ENCODE data around the gene NFKBIB.
"Not testable (repeated sequence)": the region's sequence is repeated elsewhere in the genome, so short reads cannot be mapped to it uniquely, and the experiment has no call there.

NFKBIB gene, protein sequence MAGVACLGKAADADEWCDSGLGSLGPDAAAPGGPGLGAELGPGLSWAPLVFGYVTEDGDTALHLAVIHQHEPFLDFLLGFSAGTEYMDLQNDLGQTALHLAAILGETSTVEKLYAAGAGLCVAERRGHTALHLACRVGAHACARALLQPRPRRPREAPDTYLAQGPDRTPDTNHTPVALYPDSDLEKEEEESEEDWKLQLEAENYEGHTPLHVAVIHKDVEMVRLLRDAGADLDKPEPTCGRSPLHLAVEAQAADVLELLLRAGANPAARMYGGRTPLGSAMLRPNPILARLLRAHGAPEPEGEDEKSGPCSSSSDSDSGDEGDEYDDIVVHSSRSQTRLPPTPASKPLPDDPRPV

DNA sequence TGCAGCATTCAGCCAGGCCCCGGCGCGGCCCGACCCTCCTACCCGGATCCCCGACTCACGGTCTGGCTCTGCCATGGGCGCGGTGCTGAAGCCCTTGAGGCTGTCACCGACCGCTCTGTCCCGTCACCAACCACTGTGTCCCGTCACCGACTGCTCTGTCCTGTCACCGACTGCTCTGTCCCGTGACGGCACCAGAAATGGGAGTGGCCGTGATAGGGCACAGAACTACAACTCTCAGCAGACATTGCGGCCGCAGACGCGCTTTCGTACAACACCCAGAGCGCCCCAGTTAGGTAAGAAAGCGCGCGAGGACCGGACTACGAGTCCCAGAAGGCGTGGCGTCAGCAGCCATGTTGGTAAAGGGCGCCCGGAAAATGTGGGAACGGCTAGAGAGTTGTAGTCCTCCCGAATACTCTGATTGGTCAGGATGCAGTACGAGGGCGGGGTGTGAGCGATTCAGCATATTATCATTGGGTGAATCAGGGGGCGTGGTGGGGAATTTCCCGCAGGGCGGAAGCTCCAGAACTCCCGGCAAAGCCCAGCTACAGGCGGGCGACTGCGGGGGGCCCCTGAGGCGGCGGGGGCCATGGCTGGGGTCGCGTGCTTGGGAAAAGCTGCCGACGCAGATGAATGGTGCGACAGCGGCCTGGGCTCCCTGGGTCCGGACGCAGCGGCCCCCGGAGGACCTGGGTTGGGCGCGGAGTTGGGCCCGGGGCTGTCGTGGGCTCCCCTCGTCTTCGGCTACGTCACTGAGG lies at the start of gene NFKBIB, which contains the start of gene SIRT2:
NFKBIB (plus strand) TSS at position 523 of the 755 bp plus-strand sequence; CDS start at position 587, 64 bp downstream.
SIRT2 (minus strand) TSS at position 172 of the 755 bp plus-strand sequence; CDS start at position 75, 97 bp downstream.
- peak; percentile 75 to 100 (median 100) for DNase-seq

DNA sequence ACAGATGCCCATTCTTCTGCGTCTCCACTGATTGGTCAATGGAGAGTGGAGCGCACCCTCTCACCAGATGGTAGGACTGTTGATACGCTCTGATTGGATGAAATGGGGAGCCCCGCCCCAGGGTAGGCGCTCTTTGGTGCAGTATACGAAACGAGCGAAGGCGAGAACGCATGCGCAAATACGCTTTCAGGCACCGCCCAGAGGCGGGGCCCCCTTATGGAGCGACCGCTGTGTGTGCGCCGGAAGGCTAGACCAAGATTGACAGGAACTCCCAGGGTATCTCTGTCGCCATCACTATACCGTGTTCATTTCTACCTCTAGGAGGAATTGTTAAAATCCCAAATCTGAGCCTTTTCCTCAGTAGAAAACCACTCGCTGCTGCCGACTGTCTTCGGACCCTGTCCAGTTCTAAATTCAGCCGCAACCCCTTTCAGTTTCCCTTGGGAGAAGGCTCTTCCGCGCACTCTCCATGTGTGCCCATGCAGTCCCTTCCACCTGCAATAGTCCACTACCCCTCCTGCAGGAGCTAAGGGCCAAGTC lies 49.3 kb upstream of the NFKBIB start:
- DNase-seq, result peak in 18 of 56 donors; percentile 96 to 100 (median 100)

DNA sequence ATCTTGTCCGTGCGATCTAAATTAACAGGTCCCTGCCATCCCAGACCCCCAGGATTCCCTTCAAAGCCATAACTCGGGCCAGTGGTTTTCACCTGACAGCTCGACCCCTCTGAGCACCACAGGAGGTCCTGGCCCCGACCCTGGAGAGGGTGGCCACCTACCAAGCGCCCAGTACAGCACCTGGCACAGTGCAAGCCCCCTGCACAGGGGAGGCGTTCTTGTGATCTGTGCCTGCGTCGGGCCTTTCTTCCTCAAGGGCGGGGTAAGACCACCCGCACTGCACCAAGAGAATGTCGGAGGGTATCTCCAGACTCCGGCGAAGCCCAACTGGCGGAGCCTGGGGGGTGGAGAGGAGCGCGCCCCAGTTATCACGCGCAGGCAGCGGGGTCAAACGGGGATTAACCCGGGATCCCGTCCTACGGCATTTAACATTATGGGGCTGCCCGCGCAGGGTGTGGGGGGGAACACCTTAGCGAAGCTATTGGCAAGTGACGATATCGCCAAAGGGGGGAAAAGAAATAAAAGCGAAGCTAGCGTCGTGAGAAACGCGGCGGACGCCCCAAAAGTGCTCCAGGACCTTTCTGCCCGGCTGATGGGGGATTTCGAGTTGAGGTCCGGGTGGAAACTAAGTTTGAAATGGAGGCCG lies 48.7 kb upstream of the NFKBIB start:
- peak in 16 of 56 donors; percentile 12 to 63 (median 51) for DNase-seq

DNA sequence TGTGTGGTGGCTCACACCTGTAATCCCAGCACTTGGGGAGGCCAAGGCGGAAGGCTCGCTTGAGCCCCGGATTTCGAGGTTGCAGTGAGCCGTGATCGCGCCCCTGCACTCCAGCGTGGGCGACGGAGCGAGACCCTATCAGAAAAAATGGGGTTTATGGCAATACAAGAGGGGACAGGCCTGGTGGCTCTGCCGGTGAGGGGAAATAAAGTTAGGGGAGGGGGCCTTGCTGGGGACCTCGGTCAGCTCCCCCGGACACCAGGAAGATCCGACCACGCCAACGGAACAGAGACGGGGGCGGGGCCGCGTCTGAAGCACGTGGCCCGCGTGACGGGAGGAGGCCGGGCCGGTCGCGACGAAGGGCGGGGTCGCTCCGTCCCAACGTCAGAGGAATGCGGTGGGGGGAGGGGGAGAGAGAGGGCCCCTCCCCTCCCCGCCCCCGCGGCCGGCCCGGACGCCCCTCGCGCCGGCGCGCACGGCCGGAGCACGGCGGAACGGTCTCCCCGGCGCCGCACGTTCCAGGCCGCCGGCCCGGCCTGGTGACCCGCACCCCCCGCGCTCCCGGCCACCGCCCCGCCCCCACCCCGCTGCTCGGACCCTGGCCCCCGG lies 48.0 kb upstream of the NFKBIB start:
- peak in 55 of 56 donors; percentile 39 to 94 (median 82) for DNase-seq

DNA sequence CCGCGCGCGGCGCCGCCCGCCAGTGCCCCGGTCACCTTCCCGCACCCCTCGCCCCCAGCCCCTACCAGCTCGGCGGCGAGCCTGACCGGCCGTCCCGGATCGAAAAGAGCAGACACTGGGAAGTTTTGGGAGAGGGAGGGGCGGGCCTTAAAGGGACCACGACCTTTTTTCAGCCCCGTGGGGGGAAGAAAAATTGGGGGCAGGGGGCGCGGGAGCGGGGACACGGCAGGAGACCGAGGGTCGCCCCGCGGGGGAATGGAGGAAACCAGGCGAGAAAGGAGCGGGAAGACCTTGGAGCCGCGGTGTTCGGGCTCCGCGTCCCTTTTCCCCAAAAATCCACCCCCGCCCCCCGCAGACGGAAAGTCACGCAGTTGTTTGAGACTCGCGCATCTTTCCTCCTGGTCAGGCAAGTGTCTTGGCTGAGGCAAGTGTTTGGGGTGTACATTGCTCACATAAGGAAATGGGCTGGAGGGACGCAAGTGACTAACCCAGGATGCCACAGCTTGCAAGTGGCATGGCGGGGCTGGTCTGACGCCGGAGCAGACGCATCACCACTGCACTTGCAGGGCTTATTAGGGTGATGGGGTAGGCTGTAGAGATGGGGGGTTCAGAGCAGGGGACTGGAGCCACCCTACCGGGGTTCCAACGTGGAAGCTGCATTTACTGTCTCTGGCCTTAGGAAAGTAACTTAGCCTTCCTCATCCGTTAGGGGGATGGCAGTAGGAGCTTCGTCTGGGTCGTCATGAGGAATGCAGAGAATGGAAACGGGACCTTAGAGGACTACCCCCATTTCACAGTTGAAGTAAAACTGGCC lies 47.3 kb upstream of the NFKBIB start:
- peak in 37 of 56 donors; percentile 3 to 79 (median 54) for DNase-seq

DNA sequence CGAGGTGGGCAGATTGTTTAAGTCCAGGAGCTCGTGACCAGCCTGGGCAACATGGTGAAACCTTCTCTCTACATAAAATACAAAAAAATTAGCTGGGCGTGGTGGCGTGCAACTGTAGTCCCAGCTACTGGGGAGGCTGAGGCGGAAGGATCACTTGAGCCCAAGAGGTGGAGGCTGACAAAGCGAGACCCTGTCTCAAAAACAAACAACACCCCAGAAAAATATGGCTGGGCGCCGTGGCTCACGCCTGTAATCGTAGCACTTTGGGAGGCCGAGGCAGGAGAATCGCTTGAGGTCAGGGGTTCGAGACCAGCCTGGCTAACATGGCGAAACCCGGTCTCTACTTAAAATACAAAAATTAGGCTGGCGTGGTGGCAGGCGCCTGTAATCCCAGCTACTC lies 46.6 kb upstream of the NFKBIB start:
- no peak for DNase-seq

DNA sequence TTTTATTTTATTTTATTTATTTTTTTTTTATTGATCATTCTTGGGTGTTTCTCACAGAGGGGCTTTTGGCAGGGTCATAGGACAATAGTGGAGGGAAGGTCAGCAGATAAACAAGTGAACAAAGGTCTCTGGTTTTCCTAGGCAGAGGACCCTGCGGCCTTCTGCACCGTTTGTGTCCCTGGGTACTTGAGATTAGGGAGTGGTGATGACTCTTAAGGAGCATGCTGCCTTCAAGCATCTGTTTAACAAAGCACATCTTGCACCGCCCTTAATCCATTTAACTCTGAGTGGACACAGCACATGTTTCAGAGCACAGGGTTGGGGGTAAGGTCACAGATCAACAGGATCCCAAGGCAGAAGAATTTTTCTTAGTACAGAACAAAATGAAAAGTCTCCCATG lies 44.8 kb upstream of the NFKBIB start:
- DNase-seq, result not testable (repeated sequence)

DNA sequence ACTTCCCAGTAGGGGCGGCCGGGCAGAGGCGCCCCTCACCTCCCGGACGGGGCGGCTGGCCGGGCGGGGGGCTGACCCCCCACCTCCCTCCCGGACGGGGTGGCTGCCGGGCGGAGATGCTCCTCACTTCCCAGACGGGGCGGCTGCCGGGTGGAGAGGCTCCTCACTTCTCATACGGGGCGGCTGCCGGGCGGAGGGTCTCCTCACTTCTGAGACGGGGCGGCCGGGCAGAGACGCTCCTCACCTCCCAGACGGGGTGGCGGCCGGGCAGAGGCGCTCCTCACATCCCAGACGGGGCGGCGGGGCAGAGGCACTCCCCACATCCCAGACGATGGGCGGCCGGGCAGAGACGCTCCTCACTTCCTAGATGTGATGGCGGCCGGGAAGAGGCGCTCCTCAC lies 44.0 kb upstream of the NFKBIB start:
- DNase-seq, result not testable (repeated sequence)

DNA sequence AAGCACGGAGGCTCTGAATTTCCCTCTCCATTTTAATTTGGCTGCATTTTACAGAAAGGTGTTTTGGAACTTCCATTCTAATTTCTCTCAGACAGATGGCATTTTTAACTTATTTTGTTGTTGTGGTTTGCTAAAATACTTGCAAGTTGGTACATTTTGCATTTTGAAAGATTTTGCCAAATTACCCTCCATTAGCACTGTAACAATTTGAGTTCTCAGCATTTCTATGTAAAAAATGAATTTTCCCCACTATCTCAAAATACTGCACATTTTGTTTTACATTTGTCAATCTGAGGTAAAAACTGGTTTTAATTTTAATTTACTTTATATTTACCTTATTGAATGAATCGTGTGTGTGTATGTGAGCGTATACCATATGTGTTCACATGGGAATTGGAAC lies 43.0 kb upstream of the NFKBIB start:
- no peak for DNase-seq

DNA sequence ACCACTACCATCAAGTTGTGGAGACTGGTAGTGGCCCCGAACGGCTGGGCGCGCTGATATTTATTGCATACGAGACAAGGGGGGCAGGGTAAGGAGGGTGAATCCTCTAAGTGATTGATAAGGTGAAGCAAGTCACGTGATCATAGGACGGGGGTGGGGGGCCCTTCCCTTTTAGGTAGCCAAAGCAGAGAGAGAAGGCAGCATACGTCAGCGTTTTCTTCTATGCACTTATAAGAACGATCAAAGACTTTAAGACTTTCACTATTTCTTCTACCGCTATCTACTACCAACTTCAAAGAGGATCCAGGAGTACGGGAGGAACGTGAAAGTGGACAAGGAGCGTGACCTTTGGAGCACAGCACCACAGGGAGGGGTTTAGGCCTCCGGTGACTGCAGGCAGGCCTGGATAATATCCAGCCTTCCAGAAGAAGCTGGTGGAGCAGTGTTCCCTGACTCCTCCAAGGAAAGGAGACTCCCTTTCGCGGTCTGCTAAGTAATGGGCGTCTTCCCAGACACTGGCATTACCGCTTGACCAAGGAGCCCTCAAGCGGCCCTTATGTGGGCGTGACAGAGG lies 40.1 kb upstream of the NFKBIB start:
- not testable (repeated sequence) for DNase-seq

DNA sequence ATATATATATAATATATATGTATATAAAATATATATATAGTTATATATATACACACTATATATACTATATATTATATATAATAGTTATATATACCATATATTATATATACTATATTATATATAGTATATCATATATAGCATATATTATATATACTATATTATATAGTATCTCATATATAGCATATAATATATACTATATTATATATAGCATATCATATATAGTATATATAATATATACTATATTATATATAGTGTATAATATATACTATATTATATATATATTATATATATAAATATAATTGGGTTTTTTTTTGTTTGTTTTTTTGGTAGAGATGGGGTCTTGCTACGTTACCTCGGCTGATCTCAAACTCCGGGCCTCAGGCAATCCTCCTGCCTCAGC lies 38.4 kb upstream of the NFKBIB start:
- no peak for DNase-seq

DNA sequence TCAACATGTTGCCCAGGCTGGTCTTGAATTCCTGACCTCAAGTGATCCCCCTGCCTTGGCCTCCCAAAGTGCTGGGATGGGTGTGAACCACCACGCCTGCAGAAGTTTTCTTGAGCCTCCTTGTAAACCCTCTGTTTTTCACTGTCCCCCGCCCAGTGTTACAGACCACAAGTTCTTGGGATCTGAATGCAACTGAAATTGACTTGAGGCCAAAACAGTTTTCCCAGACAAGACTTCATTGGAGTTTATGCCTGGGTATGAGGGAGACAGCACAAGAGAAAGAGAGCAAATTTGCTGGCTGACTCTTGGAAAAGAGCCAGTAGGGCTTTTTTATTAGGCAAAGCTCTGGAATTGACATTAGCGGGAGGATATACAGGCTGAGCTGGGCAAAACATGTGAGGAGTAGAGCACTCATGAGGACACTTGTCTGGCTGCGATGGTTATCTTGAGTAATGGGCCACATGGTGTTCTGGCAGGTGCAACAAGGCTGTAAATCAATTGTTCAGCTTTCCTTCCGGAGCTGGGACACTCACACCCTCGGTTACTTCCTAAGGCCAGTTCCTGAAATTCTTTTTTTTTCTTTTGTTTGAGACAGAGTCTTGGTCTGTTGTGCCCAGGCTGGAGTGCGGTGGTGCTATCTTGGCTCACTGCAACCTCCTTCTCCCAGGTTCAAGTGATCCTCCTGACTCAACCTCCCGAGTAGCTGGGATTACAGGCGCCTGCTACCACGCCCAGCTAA lies 37.3 kb upstream of the NFKBIB start:
- DNase-seq, result no peak

DNA sequence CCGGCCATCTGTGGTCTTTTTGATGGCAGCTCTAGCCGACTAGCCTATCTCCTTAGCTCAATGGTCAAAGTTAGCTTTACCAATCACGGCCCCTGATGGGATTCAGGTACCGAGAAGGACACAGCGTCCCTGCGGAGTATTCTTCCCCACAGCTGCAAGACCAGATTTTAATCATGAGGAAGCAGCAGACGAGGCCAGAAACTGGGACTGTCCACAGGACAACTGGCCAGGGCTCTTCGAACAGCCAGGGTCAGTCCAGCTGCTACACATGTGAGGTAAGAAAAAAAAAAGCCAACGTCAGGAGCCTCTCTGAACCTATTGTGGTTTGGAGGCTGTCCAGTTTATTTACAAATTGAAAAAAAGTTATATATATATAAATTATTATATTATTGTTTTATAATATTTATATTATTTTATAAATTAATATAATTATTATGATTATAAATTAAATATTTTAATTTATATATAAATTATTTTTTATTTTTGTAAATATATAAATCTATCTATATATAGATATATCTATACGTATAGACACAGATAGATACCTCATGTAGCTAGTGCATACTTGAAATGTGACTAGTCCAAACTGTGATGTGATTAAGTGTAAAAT lies 32.5 kb upstream of the NFKBIB start:
- no peak for DNase-seq

DNA sequence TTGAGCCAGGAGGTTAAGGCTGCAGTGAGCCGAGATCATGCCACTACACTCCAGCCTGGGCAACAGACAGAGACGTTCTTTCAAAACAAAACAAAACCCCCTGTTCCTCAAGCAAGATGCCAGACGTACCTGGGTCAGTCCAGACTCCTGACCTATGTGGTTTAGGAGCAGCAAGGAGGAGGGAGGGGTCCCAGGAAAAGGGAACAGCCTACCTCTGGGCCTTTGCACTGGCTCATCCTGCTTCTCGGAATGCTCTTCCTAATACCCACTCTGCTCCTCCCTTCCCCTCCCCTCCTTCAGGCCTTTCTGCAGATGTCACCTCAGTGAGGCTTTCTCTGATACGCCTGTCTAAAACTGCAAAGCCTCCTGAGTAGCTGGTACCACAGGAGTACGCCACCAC lies 31.2 kb upstream of the NFKBIB start:
- DNase-seq, result no peak

DNA sequence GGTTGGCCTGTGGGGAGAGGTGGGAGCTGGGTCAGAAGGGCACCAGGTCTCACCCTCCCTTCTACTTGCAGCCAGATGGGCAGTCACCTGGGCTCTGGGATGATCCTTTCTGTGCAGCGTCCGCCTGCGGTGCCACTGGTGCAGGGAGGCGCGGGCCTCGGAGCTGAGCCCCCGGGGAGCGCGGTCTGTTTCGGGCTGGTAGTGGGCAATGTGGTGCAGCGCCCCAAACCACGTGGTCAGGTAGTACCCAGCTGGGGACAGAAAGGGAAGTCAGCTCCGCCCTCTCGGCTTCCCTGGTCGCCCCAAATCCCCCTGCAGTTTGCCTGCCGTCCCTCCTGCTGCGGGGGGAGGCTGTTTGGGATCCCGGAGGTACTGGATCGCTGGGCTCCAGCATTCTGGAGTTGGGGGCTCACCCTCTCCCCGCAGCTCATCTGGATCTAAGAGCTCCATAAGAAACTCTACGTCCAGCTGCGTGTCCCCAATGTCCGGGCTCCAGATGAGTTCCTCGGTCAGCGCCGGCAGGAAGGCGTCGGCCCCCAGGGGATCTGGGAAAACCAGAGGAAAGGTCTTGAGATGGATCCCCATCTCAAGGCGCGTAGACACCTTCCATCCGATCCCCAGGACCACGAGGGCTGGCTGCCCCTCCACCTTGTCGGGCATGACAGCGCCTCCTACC lies 30.5 kb upstream of the NFKBIB start:
- DNase-seq, result peak in 1 of 56 donors; percentile 21

DNA sequence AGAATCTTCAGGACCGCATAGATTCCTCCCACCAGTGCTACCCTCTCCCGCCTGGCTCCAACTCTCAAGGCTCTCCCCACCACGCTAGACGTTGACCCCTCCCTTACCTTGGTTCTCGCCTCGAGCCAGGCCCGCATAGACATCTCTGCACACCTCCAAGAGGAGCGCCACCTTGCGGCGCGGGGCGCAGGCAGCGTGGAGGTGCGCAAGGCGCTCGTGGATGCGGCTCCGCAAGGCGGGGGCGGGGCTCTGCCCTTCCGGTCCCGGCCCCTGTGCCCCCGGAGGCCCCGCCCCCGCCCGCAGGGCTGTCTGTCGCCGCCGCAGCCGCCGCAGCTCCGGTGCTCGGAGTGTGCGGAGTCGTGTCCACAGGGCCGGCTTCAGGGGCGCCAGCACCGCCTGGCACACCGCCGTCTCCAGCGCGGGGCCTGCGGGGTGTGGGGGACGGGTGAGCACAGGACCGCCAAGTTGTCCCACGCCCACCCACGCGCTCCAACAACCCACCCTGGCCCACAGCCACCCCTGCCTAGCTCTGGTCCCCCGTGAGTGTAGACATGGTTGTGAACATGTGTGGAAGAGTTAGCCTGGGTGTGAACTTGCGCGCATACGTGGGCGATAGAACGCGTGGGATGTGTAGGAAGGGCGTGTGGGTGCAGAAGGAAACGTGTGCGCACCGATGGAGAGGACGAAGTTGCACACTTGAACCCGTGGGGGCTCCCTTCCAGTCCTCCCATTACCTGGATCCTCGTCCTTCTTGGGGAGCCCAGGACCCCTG lies 29.7 kb upstream of the NFKBIB start:
- DNase-seq, result peak in 41 of 56 donors; percentile 7 to 76 (median 40)

DNA sequence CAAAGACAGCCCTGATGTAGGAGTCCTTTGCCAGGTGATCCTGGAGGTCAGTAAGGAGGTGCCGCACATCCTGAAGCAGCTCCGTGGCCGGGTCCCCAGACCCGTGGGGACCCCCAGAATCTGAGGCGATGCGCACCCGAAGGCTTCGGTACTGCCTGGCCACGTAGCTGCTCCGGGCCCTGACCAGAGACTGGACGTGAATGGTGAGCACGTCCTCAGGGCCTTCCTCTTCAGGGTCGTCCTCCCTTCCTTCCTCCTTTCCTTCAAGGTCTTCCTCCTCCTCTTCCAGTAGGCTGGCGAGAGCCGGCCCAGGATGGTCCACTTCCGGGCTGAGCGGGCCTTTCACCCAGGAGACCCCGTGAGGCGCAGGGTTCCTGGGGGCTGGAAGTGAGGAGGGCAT lies 29.2 kb upstream of the NFKBIB start:
- no peak for DNase-seq

Measured in amygdala (tissue), 56 donors.